Osteocyte (in vitro differentiated cells): ENCODE data around the gene MTM1. TPM values are rescaled to one million over a fixed set of nuclear protein-coding genes. Genes with fewer than 3 reads are reported as not detected.

Experiments used
- DNase-seq: peaks from one replicate; pipeline ENCODE4 v3.0.0; 2021; ENCODE audit warnings: mixed read lengths; ENCODE audit not compliant: unreplicated experiment; ENCODE audit errors: extremely low spot score
- H3K27ac Mint-ChIP-seq: one replicate; pipeline ENCODE4 v1.8.0; 2021; ENCODE audit warnings: mild to moderate bottlenecking, mixed read lengths; ENCODE audit not compliant: unreplicated experiment
- H3K27me3 Mint-ChIP-seq: one replicate; pipeline ENCODE4 v1.8.0; 2021; ENCODE audit warnings: mixed read lengths; ENCODE audit not compliant: unreplicated experiment
- H3K36me3 Mint-ChIP-seq: one replicate; pipeline ENCODE4 v1.8.0; 2021; ENCODE audit warnings: mixed read lengths; ENCODE audit not compliant: unreplicated experiment
- H3K4me1 Mint-ChIP-seq: one replicate; pipeline ENCODE4 v1.8.0; 2021; ENCODE audit warnings: mixed read lengths; ENCODE audit not compliant: unreplicated experiment
- H3K4me3 Mint-ChIP-seq: one replicate; pipeline ENCODE4 v1.8.0; 2021; ENCODE audit warnings: mild to moderate bottlenecking, moderate library complexity, mixed read lengths; ENCODE audit not compliant: unreplicated experiment
- H3K9me3 Mint-ChIP-seq: one replicate; pipeline ENCODE4 v1.8.0; 2021; ENCODE audit warnings: mixed read lengths; ENCODE audit not compliant: unreplicated experiment
- CTCF ChIP-seq: fragments of 200-600 bp; sonication (generic); IDR thresholded peaks from 2 replicates; pipeline ENCODE4 v1.5.0; 2021; ENCODE audit warnings: antibody characterized with exemption, mild to moderate bottlenecking, moderate library complexity
- total RNA-seq: library from RNA; stranded (reverse); gene quantifications from 2 replicates; pipeline ENCODE4 v1.2.1, GENCODE V29; 2021

The MTM1 gene
- total RNA-seq, 1 donor from 2014 or later, result 10.2 TPM

GRCh38 chrX:150651906-150652305 lies 83.5 kb downstream of the MTM1 start:
- no peak overlapping the region for H3K4me3 Mint-ChIP-seq
- no peak overlapping the region for H3K27ac Mint-ChIP-seq
- DNase-seq, result no peak
- peaks cover 21% of the 10 kb centered on the region for H3K9me3 Mint-ChIP-seq
- no peaks in the 10 kb centered on the region for H3K27me3 Mint-ChIP-seq
- H3K4me1 Mint-ChIP-seq, result peaks cover 23% of the 10 kb centered on the region
- H3K36me3 Mint-ChIP-seq, result peaks cover 12% of the 10 kb centered on the region
- TF ChIP-seq CTCF, result no peak

- H3K4me3 Mint-ChIP-seq, result no peak overlapping the region
- TF ChIP-seq CTCF, result no peak
- H3K27ac Mint-ChIP-seq, result no peak overlapping the region
- peaks cover 13% of the 10 kb centered on the region for H3K36me3 Mint-ChIP-seq
- H3K27me3 Mint-ChIP-seq, result no peaks in the 10 kb centered on the region
- no peak for DNase-seq
- no peaks in the 10 kb centered on the region for H3K4me1 Mint-ChIP-seq
- peaks cover 13% of the 10 kb centered on the region for H3K9me3 Mint-ChIP-seq
Measured at GRCh38 chrX:150655788-150656187, 87.4 kb downstream of the MTM1 start.

- H3K27ac Mint-ChIP-seq, result no peak overlapping the region
- no peak overlapping the region for H3K4me3 Mint-ChIP-seq
- peaks cover 34% of the 10 kb centered on the region for H3K4me1 Mint-ChIP-seq
- TF ChIP-seq CTCF, result no peak
- no peaks in the 10 kb centered on the region for H3K27me3 Mint-ChIP-seq
- peaks cover 10% of the 10 kb centered on the region for H3K9me3 Mint-ChIP-seq
- DNase-seq, result no peak
- peaks cover 13% of the 10 kb centered on the region for H3K36me3 Mint-ChIP-seq
Measured at GRCh38 chrX:150663073-150663472, 94.7 kb downstream of the MTM1 start.

GRCh38 chrX:150664290-150664689 lies 95.9 kb downstream of the MTM1 start:
- peak; percentile 88 for DNase-seq

GRCh38 chrX:150676221-150676620 lies 107.8 kb downstream of the MTM1 start:
- no peak overlapping the region for H3K27ac Mint-ChIP-seq
- H3K9me3 Mint-ChIP-seq, result peaks cover 9% of the 10 kb centered on the region
- no peak for DNase-seq
- peaks cover 3% of the 10 kb centered on the region for H3K4me1 Mint-ChIP-seq
- H3K4me3 Mint-ChIP-seq, result no peak overlapping the region
- peaks cover 4% of the 10 kb centered on the region for H3K36me3 Mint-ChIP-seq
- TF ChIP-seq CTCF, result no peak
- H3K27me3 Mint-ChIP-seq, result no peaks in the 10 kb centered on the region

More at GRCh38 chrX:150664290-150664689, 95.9 kb downstream of the MTM1 start:
- Mint-ChIP-seq H3K27ac (peak overlapping the region; percentile 62), H3K4me3 (peak overlapping the region; percentile 26), H3K4me1 (peaks cover 34% of the 10 kb centered on the region), H3K36me3 (peaks cover 13% of the 10 kb centered on the region), H3K27me3 (no peaks in the 10 kb centered on the region), H3K9me3 (peaks cover 10% of the 10 kb centered on the region)
- TF ChIP-seq CTCF, result no peak
